Fibroblast of villous mesenchyme (primary cell): ENCODE measurements around the gene CDH13. TPM values are rescaled to one million over a fixed set of nuclear protein-coding genes. Genes with fewer than 3 reads are reported as not detected.
A peak's percentile ranks its signal among the peaks of the same experiment; 100 is the strongest.

Source experiments
- DNase-seq: peaks from one replicate; pipeline ENCODE4 v3.0.0-alpha.2; 2010; ENCODE audit warnings: low read depth
- H3K4me3 ChIP-seq: 2 replicates; pipeline ENCODE4 v1.5.1; 2011; ENCODE audit warnings: low read depth, mild to moderate bottlenecking, low read length
- total RNA-seq: library from RNA; depleted of rRNA; stranded (reverse); fragments of >200 nt; gene quantifications from 2 replicates; pipeline ENCODE4 v1.2.3, GENCODE V29; 2012
- TF ChIP-seq, protein P1 (sequence below): IDR thresholded peaks from 2 replicates; pipeline ENCODE4 v1.5.1; 2012; ENCODE audit warnings: low read depth, mild to moderate bottlenecking, low read length; ENCODE audit not compliant: insufficient read depth

The CDH13 gene
- total RNA-seq, 1 donor: 47.5 TPM

DNA sequence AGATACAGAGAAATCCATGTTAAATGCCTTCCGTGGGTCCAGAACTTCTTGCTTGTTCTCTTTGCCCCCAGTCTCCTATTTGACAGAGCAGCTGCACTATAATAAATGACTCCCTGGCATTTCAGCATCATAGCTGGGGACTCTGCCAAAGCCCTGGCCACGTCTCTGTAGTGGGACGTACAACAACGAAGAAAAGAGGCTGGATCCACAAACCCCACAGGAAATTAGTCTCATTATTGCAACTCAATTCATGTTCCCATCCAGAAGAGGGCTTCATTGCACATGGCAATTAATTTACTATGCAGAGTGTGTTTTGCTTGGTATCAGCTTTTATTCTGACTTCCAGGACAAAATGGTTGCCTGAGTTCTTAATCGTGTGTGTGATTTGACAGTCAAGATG lies 121.3 kb downstream of the CDH13 start:
- no peak overlapping the region for H3K4me3 ChIP-seq
- TF ChIP-seq, protein P1, sequence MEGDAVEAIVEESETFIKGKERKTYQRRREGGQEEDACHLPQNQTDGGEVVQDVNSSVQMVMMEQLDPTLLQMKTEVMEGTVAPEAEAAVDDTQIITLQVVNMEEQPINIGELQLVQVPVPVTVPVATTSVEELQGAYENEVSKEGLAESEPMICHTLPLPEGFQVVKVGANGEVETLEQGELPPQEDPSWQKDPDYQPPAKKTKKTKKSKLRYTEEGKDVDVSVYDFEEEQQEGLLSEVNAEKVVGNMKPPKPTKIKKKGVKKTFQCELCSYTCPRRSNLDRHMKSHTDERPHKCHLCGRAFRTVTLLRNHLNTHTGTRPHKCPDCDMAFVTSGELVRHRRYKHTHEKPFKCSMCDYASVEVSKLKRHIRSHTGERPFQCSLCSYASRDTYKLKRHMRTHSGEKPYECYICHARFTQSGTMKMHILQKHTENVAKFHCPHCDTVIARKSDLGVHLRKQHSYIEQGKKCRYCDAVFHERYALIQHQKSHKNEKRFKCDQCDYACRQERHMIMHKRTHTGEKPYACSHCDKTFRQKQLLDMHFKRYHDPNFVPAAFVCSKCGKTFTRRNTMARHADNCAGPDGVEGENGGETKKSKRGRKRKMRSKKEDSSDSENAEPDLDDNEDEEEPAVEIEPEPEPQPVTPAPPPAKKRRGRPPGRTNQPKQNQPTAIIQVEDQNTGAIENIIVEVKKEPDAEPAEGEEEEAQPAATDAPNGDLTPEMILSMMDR: peak; percentile 43
- DNase-seq: peak; percentile 79

DNA sequence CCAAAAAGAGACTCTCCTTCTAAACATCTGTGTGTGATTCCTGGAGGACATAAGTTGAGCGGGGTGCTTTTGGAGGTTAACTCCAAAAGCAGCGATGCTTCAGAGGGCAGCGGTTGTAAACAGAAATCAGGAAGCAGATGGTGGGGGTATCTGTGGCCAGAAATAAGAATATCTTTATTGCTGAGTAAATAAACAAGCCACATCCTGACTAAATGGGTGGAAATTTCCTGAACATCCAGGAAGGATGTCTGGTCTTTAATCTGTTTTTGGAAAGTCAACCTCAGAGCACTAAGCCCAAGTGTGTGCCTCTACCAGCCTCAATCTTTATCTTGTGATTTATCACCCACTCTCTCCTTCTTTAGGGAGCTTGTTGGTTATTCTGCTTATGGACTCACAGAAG lies 123.3 kb downstream of the CDH13 start:
- TF ChIP-seq, protein P1: no peak
- H3K4me3 ChIP-seq: no peak overlapping the region
- peak; percentile 77 for DNase-seq

DNA sequence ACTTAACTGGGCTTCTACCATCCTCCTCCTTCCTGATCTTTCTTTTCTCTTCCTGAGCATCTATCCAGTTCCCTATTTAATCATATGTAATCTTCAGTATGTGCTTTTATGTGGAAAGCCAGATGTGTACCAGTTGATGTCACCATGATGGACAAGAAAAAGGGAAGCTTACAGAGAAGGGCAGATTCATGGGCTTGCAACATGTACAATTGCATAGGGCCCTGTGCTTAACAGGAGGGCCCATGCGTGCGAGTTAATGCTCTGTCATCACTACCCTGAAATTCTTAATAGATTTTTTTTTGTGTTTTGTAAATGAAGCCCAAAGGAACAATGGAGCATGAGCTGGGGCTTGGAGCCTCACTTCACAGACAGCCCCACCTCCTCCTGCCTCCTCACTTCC lies 124.3 kb downstream of the CDH13 start:
- H3K4me3 ChIP-seq: no peak overlapping the region
- TF ChIP-seq, protein P1: no peak
- DNase-seq: no peak

DNA sequence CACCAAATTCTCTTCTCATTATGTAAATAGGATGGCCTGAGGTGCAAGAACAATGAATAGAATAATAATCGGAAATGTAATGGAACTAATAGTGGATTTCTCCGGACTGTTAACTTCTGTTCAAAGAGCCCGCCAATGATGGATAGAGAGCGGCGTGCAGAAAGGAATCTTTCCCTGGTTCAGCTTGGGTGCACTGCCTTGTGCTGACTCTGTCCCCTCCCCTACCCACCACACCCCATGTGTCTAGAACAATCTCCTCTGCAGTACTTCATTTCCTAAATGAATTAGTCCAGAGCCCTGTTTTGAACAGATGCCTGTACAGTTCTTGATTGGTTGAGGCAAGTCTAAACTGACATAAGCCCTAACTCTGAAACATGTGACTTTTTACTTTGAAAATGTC lies 125.4 kb downstream of the CDH13 start:
- DNase-seq: no peak
- H3K4me3 ChIP-seq: no peak overlapping the region
- TF ChIP-seq, protein P1: no peak

DNA sequence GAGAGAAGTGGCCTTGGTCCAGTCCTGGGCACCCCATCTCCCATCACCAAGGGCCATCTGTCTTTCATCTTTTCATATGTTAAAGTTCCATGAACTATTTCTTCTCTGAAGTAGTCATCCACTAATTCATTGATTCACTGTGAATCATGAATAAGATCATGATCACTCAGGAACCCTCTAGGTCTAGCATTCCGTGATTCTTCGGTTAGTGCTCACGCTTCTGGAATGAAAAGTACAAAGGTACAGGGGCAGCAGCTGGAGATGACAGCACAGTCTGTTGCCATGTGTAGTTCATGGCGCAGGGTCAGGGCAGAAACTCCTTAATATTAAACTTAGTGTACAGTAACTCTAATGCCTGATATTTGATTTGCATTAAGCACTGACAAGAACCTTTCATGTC lies 127.1 kb downstream of the CDH13 start:
- no peak for DNase-seq
- TF ChIP-seq, protein P1: no peak
- no peak overlapping the region for H3K4me3 ChIP-seq

DNA sequence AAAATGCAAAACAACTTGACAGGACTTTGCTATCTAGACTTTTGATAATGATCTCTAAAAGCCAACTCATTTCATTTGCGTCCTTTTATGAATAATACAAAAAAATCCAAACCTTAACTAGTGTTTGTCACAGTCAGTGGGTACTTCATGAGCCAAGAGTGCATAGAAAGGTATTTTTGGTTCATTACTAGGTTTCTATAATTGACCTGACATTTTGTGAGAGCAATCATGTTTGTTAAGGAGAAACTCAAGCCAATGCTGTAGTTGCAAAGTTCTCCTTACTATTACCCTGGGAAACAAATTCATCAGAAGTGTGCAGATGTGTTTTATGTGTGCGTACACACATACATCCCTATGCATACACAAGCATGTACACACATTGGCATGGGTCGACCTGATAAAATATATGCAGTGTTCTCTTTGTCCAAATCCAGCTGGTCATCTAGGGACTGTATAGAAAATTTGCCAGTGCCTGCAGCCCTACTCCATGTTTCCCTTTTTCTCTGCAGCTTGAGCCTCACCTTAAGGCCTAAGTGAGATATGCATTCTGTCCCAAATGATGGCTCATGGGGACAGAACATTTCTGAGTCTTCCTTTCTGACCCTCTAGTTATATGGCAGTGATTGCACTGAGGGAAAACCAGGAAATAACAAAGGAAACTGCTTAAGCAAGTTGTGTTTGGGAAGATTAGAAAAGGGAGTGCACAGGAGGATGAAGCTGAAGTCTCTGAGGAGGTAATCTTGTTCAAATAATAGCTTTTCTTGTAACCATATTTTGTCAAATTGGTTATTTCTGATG lies 128.1 kb downstream of the CDH13 start:
- TF ChIP-seq, protein P1: no peak
- DNase-seq: no peak
- no peak overlapping the region for H3K4me3 ChIP-seq
